HepG2 (cell line): Measurements from ENCODE around the gene VGLL4. TPM values are rescaled to one million over a fixed set of nuclear protein-coding genes. Genes with fewer than 3 reads are reported as not detected.

Experiments used
- ATAC-seq: fragments of 200-7000 bp; cut with Tn5 transposase; 3 replicates; pipeline ENCODE4 v1.9.1; 2020; ENCODE audit warnings: mild to moderate bottlenecking, moderate library complexity
- BruUV-seq: library from RNA; stranded (reverse); fragments of 400-500 nt; replicated peaks from 2 replicates; lab custom pipeline; 2021; lab: Mats Ljungman, UMichigan
- CTCF ChIA-PET: fragments of 300-600 bp; formaldehyde crosslinking; extraction: SDS; loops from one replicate; lab custom pipeline; 2021; ENCODE audit warnings: low total read pairs, inconsistent platforms, low intra/inter-chr PET ratio; lab: Yijun Ruan, JAX
- POLR2A ChIA-PET: fragments of 350-600 bp; sonication (Branson Sonifier 250); formaldehyde crosslinking; loops from one replicate; lab custom pipeline; 2020; ENCODE audit warnings: antibody characterized with exemption, inconsistent platforms; lab: Yijun Ruan, JAX
- DNase-seq: peaks from one replicate; pipeline ENCODE4 v3.0.0-alpha.2; 2015; ENCODE audit warnings: low spot score
- FAIRE-seq: peaks from 3 replicates; lab custom pipeline; 2011; peaks lifted over from hg19 to GRCh38; lab: Jason Lieb, UNC
- H2AFZ ChIP-seq: one replicate; pipeline ENCODE4 v1.6.1; 2011; ENCODE audit warnings: low read length, inconsistent platforms
- H3K27ac ChIP-seq: fragments of 300-600 bp; 3 replicates; pipeline ENCODE4 v1.8.0; 2011; ENCODE audit warnings: mixed run types, mild to moderate bottlenecking, mixed read lengths, low read length, inconsistent platforms; ENCODE audit not compliant: insufficient read depth; ENCODE audit errors: extremely low read length
- H3K27me3 ChIP-seq, 2 experiments: fragments of 200-600 bp in 1 of 2; 2 replicates in 1 of 2; 3 replicates in 1 of 2; pipeline versions ENCODE4 v1.6.0 to v1.8.0; 2011; ENCODE audit warnings: low read length in 2 of 2, mild to moderate bottlenecking in 2 of 2, moderate library complexity in 2 of 2, inconsistent platforms in 1 of 2; ENCODE audit not compliant: insufficient read depth in 2 of 2, control insufficient read depth in 1 of 2
- H3K36me3 ChIP-seq, 2 experiments: fragments of 200-600 bp in 1 of 2; replicated peaks in 1 of 2; 2 replicates in 1 of 2; 3 replicates in 1 of 2; pipeline versions ENCODE4 v1.5.1 to v1.8.0; 2011; ENCODE audit warnings: low read length in 2 of 2, inconsistent platforms in 1 of 2; ENCODE audit not compliant: insufficient read depth in 2 of 2, control insufficient read depth in 1 of 2
- H3K4me1 ChIP-seq: 2 replicates; pipeline ENCODE4 v1.5.1; 2012; ENCODE audit warnings: low read length, inconsistent platforms; ENCODE audit not compliant: insufficient read depth
- H3K4me2 ChIP-seq: 2 replicates; pipeline ENCODE4 v1.6.0; 2011; ENCODE audit warnings: low read depth, low read length, inconsistent platforms
- H3K4me3 ChIP-seq, 3 experiments: fragments of 200-600 bp in 1 of 3; sonication (generic), shearing (Covaris generic) in 1 of 3; replicated peaks in 1 of 3; 2 replicates each; pipeline ENCODE4 v1.5.1; 2011 to 2016; ENCODE audit warnings: low read length in 3 of 3, inconsistent platforms in 2 of 3, low read depth in 2 of 3, mild to moderate bottlenecking in 2 of 3, control low read depth in 1 of 3, mixed read lengths in 1 of 3; ENCODE audit not compliant: insufficient read depth in 1 of 3
- H3K79me2 ChIP-seq: one replicate; pipeline ENCODE4 v1.6.1; 2011; ENCODE audit warnings: low read length, inconsistent platforms; ENCODE audit not compliant: insufficient read depth
- H3K9ac ChIP-seq: 2 replicates; pipeline ENCODE4 v1.6.0; 2011; ENCODE audit warnings: mild to moderate bottlenecking, low read depth, low read length, inconsistent platforms; ENCODE audit not compliant: insufficient read depth
- H3K9me3 ChIP-seq: 2 replicates; pipeline ENCODE4 v1.5.1; 2012; ENCODE audit warnings: mild to moderate bottlenecking, low read length
- H4K20me1 ChIP-seq: 2 replicates; pipeline ENCODE4 v1.6.0; 2011; ENCODE audit warnings: inconsistent platforms, mild to moderate bottlenecking, low read length, moderate library complexity; ENCODE audit not compliant: insufficient read depth
- CBX5 ChIP-seq: sonication (generic); formaldehyde crosslinking; IDR thresholded peaks from 2 replicates; pipeline ENCODE4 v1.4.0; 2020; ENCODE audit warnings: missing genetic modification reagents, borderline replicate concordance
- DNMT3B ChIP-seq: conservative IDR thresholded peaks from 2 replicates; pipeline ENCODE4 v1.6.1; 2016; ENCODE audit warnings: missing biosample characterization, control low read depth
- RBFOX2 ChIP-seq: fragments of 200-400 bp; formaldehyde crosslinking; IDR thresholded peaks from 2 replicates; pipeline ENCODE4 v1.6.1; 2017; ENCODE audit warnings: low read depth, mild to moderate bottlenecking, low read length
- REXO4 ChIP-seq: sonication (generic); formaldehyde crosslinking; IDR thresholded peaks from 2 replicates; pipeline ENCODE4 v1.8.0; 2022; ENCODE audit warnings: missing genetic modification reagents, mild to moderate bottlenecking, borderline replicate concordance
- SYNCRIP ChIP-seq: fragments of 200-400 bp; formaldehyde crosslinking; IDR thresholded peaks from 2 replicates; pipeline ENCODE4 v1.6.1; 2018; ENCODE audit warnings: mild to moderate bottlenecking, low read depth, low read length; ENCODE audit not compliant: insufficient read depth
- ZNF263 ChIP-seq: sonication (generic); formaldehyde crosslinking; IDR thresholded peaks from 2 replicates; pipeline ENCODE4 v1.4.0; 2020; ENCODE audit warnings: missing genetic modification reagents
- ZNF768 ChIP-seq: sonication (generic); formaldehyde crosslinking; IDR thresholded peaks from 2 replicates; pipeline ENCODE4 v1.4.0; 2020; ENCODE audit warnings: missing genetic modification reagents
- ZSCAN22 ChIP-seq: sonication (generic); formaldehyde crosslinking; IDR thresholded peaks from 2 replicates; pipeline ENCODE4 v1.4.0; 2020; ENCODE audit warnings: mild to moderate bottlenecking, missing genetic modification reagents
- ZZZ3 ChIP-seq: sonication (generic); formaldehyde crosslinking; IDR thresholded peaks from 2 replicates; pipeline ENCODE4 v1.4.0; 2020; ENCODE audit warnings: missing genetic modification reagents, mild to moderate bottlenecking, borderline replicate concordance
- WGBS: methylation state at CpG from one replicate; pipeline ENCODE4 v1.1.6; 2017; ENCODE audit warnings: low lambda C conversion rate; 5-methylcytosine and 5-hydroxymethylcytosine counted together
- in situ Hi-C: cut with HindIII; loops from 2 replicates; pipeline ENCODE4 v1.10.0; 2017; ENCODE audit warnings: low pct_unique_long_range_greater_than_20kb; ENCODE audit not compliant: extremely low pct_ligation_motif_present
- intact Hi-C: fragments of 100-400 bp; cut with micrococcal nuclease; formaldehyde crosslinking; loops from one replicate; pipeline ENCODE4 v1.10.0; 2022; ENCODE audit not compliant: unreplicated experiment
- polyA plus RNA-seq, 8 experiments: library from polyadenylated mRNA; depleted of rRNA in 3 of 8; stranded (reverse) in 7 of 8; unstranded in 1 of 8; fragments of >200 nt; fragmentation: Illumina TruSeq in 4 of 8; extraction: Trizol in 4 of 8; gene quantifications; 2 replicates each; pipeline versions ENCODE4 v1.2.1 to v1.2.3, GENCODE V29; 2011 to 2016; ENCODE audit warnings: low read depth in 4 of 8, missing spikeins in 1 of 8, mixed read lengths in 1 of 8; ENCODE audit not compliant: insufficient read depth in 1 of 8
- total RNA-seq, 5 experiments: library from RNA; depleted of rRNA; stranded (reverse); fragments of >200 nt; fragmentation: Illumina TruSeq; extraction: Trizol; gene quantifications; 2 replicates each; pipeline ENCODE4 v1.2.3, GENCODE V29; 2016; ENCODE audit warnings: low read depth in 1 of 5
- TF ChIP-seq, protein P1 (sequence below): sonication (generic); formaldehyde crosslinking; IDR thresholded peaks from 2 replicates; pipeline ENCODE4 v1.4.0; 2020; ENCODE audit warnings: missing genetic modification reagents
- TF ChIP-seq, protein P2 (sequence below): IDR thresholded peaks from 2 replicates; pipeline ENCODE4 v1.6.1; 2016; ENCODE audit warnings: missing biosample characterization, missing genetic modification reagents, low read depth

The VGLL4 gene
- total and polyA plus RNA-seq, 2 of the 13 experiments (the other 11 are each of a cell fraction or from before 2014, with no cell fraction given), result 23.2 to 39.0 TPM

DNA sequence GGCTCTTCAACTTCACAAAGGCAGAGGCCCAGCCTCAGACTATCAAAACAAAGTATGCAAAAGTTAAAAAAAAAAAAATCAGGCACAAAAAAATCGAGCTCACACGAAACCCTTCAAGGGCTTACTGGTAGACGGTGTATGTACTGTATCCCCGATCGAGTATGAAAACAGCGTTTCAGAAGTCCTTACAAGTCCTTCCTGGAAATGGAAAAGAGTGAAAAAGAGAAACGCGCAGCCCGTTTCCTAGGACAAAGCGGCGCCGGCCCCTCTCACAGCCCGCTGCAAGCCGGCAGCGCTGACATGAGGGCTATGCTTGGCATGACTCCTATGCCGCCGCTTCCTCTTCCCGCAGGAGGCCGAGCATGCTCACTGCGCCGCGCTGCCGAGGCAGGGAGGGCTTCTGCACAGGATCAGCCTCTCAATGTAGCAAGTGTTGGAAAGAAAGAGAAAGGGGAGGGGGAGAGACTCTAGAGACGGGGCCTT lies at the start of gene VGLL4 (continued):
- TF ChIP-seq, protein P1, sequence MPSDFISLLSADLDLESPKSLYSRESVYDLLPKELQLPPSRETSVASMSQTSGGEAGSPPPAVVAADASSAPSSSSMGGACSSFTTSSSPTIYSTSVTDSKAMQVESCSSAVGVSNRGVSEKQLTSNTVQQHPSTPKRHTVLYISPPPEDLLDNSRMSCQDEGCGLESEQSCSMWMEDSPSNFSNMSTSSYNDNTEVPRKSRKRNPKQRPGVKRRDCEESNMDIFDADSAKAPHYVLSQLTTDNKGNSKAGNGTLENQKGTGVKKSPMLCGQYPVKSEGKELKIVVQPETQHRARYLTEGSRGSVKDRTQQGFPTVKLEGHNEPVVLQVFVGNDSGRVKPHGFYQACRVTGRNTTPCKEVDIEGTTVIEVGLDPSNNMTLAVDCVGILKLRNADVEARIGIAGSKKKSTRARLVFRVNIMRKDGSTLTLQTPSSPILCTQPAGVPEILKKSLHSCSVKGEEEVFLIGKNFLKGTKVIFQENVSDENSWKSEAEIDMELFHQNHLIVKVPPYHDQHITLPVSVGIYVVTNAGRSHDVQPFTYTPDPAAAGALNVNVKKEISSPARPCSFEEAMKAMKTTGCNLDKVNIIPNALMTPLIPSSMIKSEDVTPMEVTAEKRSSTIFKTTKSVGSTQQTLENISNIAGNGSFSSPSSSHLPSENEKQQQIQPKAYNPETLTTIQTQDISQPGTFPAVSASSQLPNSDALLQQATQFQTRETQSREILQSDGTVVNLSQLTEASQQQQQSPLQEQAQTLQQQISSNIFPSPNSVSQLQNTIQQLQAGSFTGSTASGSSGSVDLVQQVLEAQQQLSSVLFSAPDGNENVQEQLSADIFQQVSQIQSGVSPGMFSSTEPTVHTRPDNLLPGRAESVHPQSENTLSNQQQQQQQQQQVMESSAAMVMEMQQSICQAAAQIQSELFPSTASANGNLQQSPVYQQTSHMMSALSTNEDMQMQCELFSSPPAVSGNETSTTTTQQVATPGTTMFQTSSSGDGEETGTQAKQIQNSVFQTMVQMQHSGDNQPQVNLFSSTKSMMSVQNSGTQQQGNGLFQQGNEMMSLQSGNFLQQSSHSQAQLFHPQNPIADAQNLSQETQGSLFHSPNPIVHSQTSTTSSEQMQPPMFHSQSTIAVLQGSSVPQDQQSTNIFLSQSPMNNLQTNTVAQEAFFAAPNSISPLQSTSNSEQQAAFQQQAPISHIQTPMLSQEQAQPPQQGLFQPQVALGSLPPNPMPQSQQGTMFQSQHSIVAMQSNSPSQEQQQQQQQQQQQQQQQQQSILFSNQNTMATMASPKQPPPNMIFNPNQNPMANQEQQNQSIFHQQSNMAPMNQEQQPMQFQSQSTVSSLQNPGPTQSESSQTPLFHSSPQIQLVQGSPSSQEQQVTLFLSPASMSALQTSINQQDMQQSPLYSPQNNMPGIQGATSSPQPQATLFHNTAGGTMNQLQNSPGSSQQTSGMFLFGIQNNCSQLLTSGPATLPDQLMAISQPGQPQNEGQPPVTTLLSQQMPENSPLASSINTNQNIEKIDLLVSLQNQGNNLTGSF (CRISPR knock-in tag), result 0 out of 2 replicates have a peak, but pooled peaks have one; percentile 52
- TF ChIP-seq ZNF263 (CRISPR knock-in tag) (0 out of 2 replicates have a peak, but pooled peaks have one; percentile 37), REXO4 (CRISPR knock-in tag) (no peak), RBFOX2 (peak; percentile 72)
- TF ChIP-seq, all 625 proteins: peak for 158

DNA sequence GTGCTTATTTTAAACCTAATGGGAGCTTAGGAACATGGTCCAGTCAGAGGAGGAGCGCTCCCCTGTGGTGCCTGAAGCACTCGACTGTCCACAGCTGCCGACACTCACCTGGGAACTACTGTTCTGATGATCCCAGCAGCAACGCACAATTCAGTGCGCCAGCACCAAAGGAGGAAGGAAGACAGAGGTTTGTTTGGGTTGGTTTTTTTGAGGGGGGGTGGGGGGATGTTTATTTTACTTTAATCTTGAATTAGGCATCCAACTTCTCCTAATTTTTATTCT lies 48.8 kb upstream of the VGLL4 start:
- Histone ChIP-seq H3K36me3 (no peaks in the 10 kb centered on the region; a peak in 1 of 5 replicates), H3K27ac (no peak overlapping the region), H3K79me2 (no peaks in the 10 kb centered on the region), H3K4me3 (no peak overlapping the region), H3K4me1 (peaks cover 4% of the 10 kb centered on the region; the same call in 1 of the 2 replicates), H3K4me2 (no peak overlapping the region), H3K27me3 (no peaks in the 10 kb centered on the region), H3K9me3 (no peaks in the 10 kb centered on the region), H4K20me1 (0 out of 2 replicates have a peak, but pooled peaks cover 7% of the 10 kb centered on the region), H2AFZ (no peak overlapping the region), H3K9ac (no peak overlapping the region)
- POLR2A ChIA-PET, result no interaction called here
- no peak for DNase-seq
- intact Hi-C loops (no loop called here), in situ Hi-C loops (no loop called here)
- WGBS, result 88% methylated on average over 5 of the region's 5 CpGs
- no peak for FAIRE-seq
- no TSS peak for BruUV-seq
- TF ChIP-seq ZZZ3 (CRISPR knock-in tag) (no peak), ZSCAN22 (CRISPR knock-in tag) (no peak), ZNF768 (CRISPR knock-in tag) (no peak), CBX5 (CRISPR knock-in tag) (no peak), SYNCRIP (no peak), DNMT3B (no peak)
- TF ChIP-seq, protein P2, sequence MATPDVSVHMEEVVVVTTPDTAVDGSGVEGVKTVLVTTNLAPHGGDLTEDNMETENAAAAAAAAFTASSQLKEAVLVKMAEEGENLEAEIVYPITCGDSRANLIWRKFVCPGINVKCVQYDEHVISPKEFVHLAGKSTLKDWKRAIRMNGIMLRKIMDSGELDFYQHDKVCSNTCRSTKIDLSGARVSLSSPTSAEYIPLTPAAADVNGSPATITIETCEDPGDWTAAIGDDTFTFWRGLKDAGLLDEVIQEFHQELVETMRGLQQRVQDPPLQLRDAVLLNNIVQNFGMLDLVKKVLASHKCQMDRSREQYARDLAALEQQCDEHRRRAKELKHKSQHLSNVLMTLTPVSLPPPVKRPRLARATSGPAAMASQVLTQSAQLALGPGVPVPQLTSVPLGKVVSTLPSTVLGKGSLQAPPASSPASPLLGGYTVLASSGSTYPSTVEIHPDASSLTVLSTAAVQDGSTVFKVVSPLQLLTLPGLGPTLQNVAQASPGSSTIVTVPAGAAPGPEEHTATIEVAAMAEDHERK (CRISPR knock-in tag), result no peak
- no peak for ATAC-seq
- CTCF ChIA-PET, result no interaction called here
